Erythroblast (primary cell): ENCODE measurements around the gene NPHP4.

Source experiments
- GATA1 ChIP-seq: IDR thresholded peaks from 2 replicates; pipeline ENCODE4 v1.6.1; 2011; ENCODE audit warnings: low read depth, mild to moderate bottlenecking, control low read depth, low read length, moderate library complexity
- POLR2A ChIP-seq: IDR thresholded peaks from 2 replicates; pipeline ENCODE4 v1.6.1; 2011; ENCODE audit warnings: mild to moderate bottlenecking, low read length

DNA sequence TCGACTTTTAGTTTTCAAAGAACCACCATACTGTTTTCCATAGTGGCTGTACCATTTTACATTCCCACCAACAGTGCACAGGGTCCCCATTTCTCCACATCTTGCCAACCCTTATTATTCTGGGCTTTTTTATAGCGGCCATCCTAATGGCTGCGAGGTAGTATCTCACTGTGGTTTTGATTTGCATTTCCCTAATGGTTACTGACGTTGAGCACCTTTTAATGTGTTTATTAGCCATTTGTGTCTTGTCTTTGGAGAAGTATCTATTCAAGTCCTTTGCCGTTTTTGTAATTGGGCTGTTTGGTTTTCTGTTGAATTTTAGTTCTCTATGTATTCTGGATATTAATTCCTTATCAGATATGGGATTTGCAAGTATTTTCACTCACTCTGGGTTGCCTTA lies 31.1 kb upstream of the NPHP4 start:
- TF ChIP-seq POLR2A, result no peak
- TF ChIP-seq GATA1, result no peak
